HEK293 (cell line): Measurements from ENCODE around the gene TTLL11.

Experiments used
- CTCF ChIA-PET: fragments of 350-600 bp; formaldehyde crosslinking; extraction: SDS; loops from one replicate; lab custom pipeline; 2021; ENCODE audit warnings: antibody characterized with exemption; lab: Yijun Ruan, JAX
- POLR2A ChIA-PET: fragments of 300-600 bp; formaldehyde crosslinking; extraction: SDS; loops from one replicate; lab custom pipeline; 2020; ENCODE audit warnings: antibody characterized with exemption, inconsistent platforms; lab: Yijun Ruan, JAX
- H3K27ac ChIP-seq: fragments of 200-500 bp; sonication (Bioruptor generic); 2 replicates; pipeline ENCODE4 v1.5.1; 2014; ENCODE audit warnings: low read depth, low read length, control low read depth, inconsistent platforms; ENCODE audit errors: extremely low read depth
- H3K36me3 ChIP-seq, 2 experiments: fragments of 200-500 bp in 1 of 2; sonication (Bioruptor generic) in 1 of 2; 1 replicate in 1 of 2; 2 replicates in 1 of 2; pipeline ENCODE4 v1.5.1; 2014 to 2017; ENCODE audit warnings: inconsistent platforms in 2 of 2, low read length in 2 of 2; ENCODE audit not compliant: control insufficient read depth in 2 of 2, insufficient read depth in 1 of 2
- H3K4me1 ChIP-seq: fragments of 200-500 bp; sonication (Bioruptor generic); 2 replicates; pipeline ENCODE4 v1.5.1; 2014; ENCODE audit warnings: mild to moderate bottlenecking, low read length, inconsistent platforms; ENCODE audit not compliant: control insufficient read depth, insufficient read depth
- H3K4me3 ChIP-seq: 2 replicates; pipeline ENCODE4 v1.5.1; 2011; ENCODE audit warnings: low read depth, mild to moderate bottlenecking, control low read depth, low read length, moderate library complexity
- H3K9me3 ChIP-seq: fragments of 200-500 bp; sonication (Bioruptor generic); 2 replicates; pipeline ENCODE4 v1.5.1; 2014; ENCODE audit warnings: low read depth, low read length, inconsistent platforms; ENCODE audit not compliant: control insufficient read depth, insufficient read depth
- GLIS1 ChIP-seq: fragments of 450-650 bp; formaldehyde crosslinking; IDR thresholded peaks from 2 replicates; pipeline ENCODE4 v1.5.1; 2016; ENCODE audit warnings: missing biosample characterization, missing genetic modification characterization
- GLIS2 ChIP-seq: fragments of 450-650 bp; formaldehyde crosslinking; IDR thresholded peaks from 2 replicates; pipeline ENCODE4 v1.5.1; 2016; ENCODE audit warnings: missing biosample characterization, missing genetic modification characterization
- HOXA7 ChIP-seq: sonication (generic); formaldehyde crosslinking; IDR thresholded peaks from 2 replicates; pipeline ENCODE4 v1.8.1; 2022; ENCODE audit warnings: missing genetic modification reagents, borderline replicate concordance
- KLF16 ChIP-seq: fragments of 450-650 bp; formaldehyde crosslinking; IDR thresholded peaks from 2 replicates; pipeline ENCODE4 v1.5.1; 2017; ENCODE audit warnings: missing biosample characterization, missing genetic modification characterization
- KLF7 ChIP-seq: fragments of 450-650 bp; formaldehyde crosslinking; IDR thresholded peaks from 2 replicates; pipeline ENCODE4 v1.5.1; 2016; ENCODE audit warnings: missing biosample characterization, missing genetic modification characterization, borderline replicate concordance
- MEIS1 ChIP-seq: sonication (generic); formaldehyde crosslinking; IDR thresholded peaks from 2 replicates; pipeline ENCODE4 v1.8.1; 2022; ENCODE audit warnings: missing genetic modification reagents, mild to moderate bottlenecking, borderline replicate concordance
- OSR2 ChIP-seq: fragments of 450-650 bp; formaldehyde crosslinking; IDR thresholded peaks from 2 replicates; pipeline ENCODE4 v1.5.1; 2016; ENCODE audit warnings: missing biosample characterization, missing genetic modification characterization
- SP7 ChIP-seq: fragments of 450-650 bp; formaldehyde crosslinking; IDR thresholded peaks from 2 replicates; pipeline ENCODE4 v1.5.1; 2016; ENCODE audit warnings: missing biosample characterization, missing genetic modification characterization
- ZFHX2 ChIP-seq: fragments of 450-650 bp; formaldehyde crosslinking; conservative IDR thresholded peaks from 2 replicates; pipeline ENCODE4 v1.5.1; 2016; ENCODE audit warnings: missing biosample characterization, missing genetic modification characterization
- ZNF211 ChIP-seq: fragments of 450-650 bp; formaldehyde crosslinking; IDR thresholded peaks from 2 replicates; pipeline ENCODE4 v1.5.1; 2016; ENCODE audit warnings: low read depth, missing biosample characterization, missing genetic modification characterization
- ZNF239 ChIP-seq: fragments of 450-650 bp; formaldehyde crosslinking; IDR thresholded peaks from 2 replicates; pipeline ENCODE4 v1.5.1; 2016; ENCODE audit warnings: missing biosample characterization, missing genetic modification characterization
- ZNF26 ChIP-seq: fragments of 450-650 bp; formaldehyde crosslinking; IDR thresholded peaks from 2 replicates; pipeline ENCODE4 v1.5.1; 2016; ENCODE audit warnings: missing biosample characterization, missing genetic modification characterization
- ZNF266 ChIP-seq: fragments of 450-650 bp; formaldehyde crosslinking; IDR thresholded peaks from 2 replicates; pipeline ENCODE4 v1.5.1; 2016; ENCODE audit warnings: missing biosample characterization, missing genetic modification characterization, low read depth
- ZNF324 ChIP-seq: fragments of 450-650 bp; formaldehyde crosslinking; IDR thresholded peaks from 2 replicates; pipeline ENCODE4 v1.5.1; 2016; ENCODE audit warnings: missing biosample characterization, missing genetic modification characterization
- ZNF354C ChIP-seq: fragments of 450-650 bp; formaldehyde crosslinking; IDR thresholded peaks from 2 replicates; pipeline ENCODE4 v1.5.1; 2016; ENCODE audit warnings: missing biosample characterization, missing genetic modification characterization, low read depth, borderline replicate concordance
- ZNF416 ChIP-seq: fragments of 450-650 bp; formaldehyde crosslinking; IDR thresholded peaks from 2 replicates; pipeline ENCODE4 v1.5.1; 2016; ENCODE audit warnings: missing biosample characterization, missing genetic modification characterization
- ZNF629 ChIP-seq: fragments of 450-650 bp; formaldehyde crosslinking; IDR thresholded peaks from 2 replicates; pipeline ENCODE4 v1.5.1; 2017; ENCODE audit warnings: missing biosample characterization, missing genetic modification characterization
- ZNF768 ChIP-seq: fragments of 450-650 bp; formaldehyde crosslinking; IDR thresholded peaks from 2 replicates; pipeline ENCODE4 v1.5.1; 2018; ENCODE audit warnings: missing biosample characterization, mild to moderate bottlenecking, missing genetic modification characterization
- ZXDB ChIP-seq: fragments of 450-650 bp; formaldehyde crosslinking; IDR thresholded peaks from 2 replicates; pipeline ENCODE4 v1.5.1; 2016; ENCODE audit warnings: missing biosample characterization, missing genetic modification characterization
- TF ChIP-seq, protein P1 (sequence below): fragments of 450-650 bp; formaldehyde crosslinking; IDR thresholded peaks from 2 replicates; pipeline ENCODE4 v1.5.1; 2016; ENCODE audit warnings: missing biosample characterization, missing genetic modification characterization
- TF ChIP-seq, protein P2 (sequence below): fragments of 450-650 bp; formaldehyde crosslinking; IDR thresholded peaks from 2 replicates; pipeline ENCODE4 v1.5.0; 2017; ENCODE audit warnings: missing biosample characterization, missing genetic modification characterization, borderline replicate concordance
- TF ChIP-seq, protein P3 (sequence below): fragments of 450-650 bp; formaldehyde crosslinking; IDR thresholded peaks from 2 replicates; pipeline ENCODE4 v1.5.1; 2016; ENCODE audit warnings: missing biosample characterization, missing genetic modification characterization
- TF ChIP-seq, protein P4 (sequence below): fragments of 450-650 bp; formaldehyde crosslinking; IDR thresholded peaks from 2 replicates; pipeline ENCODE4 v1.5.1; 2016; ENCODE audit warnings: missing biosample characterization, missing genetic modification characterization

The TTLL11 gene

DNA sequence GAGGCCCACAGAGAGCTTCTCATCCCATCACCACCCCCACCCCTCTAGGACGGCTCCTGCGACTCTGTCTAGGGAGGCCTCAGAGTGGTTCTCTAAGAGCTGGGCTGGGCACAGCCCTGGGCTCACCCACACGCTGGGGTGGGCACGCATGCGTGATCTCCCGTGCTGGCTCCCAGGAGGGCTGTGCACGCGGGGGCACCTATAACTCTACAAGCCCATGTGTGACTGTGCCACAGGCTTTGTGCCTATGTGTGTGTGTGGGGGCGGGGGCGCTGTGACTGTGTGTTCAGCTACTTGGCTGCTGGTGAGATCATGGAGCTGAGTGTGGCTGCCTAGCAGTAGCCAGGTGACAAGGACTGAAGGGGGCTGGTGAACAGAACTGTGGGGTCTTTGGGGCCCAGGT is 34.3 kb upstream of the TTLL11 start:
- H3K27ac ChIP-seq: no peak overlapping the region
- TF ChIP-seq ZNF324 (tag by site-specific recombination) (no peak), ZNF211 (tag by site-specific recombination) (no peak), ZFHX2 (peak; percentile 46), ZNF266 (tag by site-specific recombination) (no peak), ZNF26 (tag by site-specific recombination) (no peak), ZNF354C (tag by site-specific recombination) (no peak), OSR2 (no peak), GLIS2 (tag by site-specific recombination) (0 out of 2 replicates have a peak, but pooled peaks have one; percentile 13)
- TF ChIP-seq, protein P1, sequence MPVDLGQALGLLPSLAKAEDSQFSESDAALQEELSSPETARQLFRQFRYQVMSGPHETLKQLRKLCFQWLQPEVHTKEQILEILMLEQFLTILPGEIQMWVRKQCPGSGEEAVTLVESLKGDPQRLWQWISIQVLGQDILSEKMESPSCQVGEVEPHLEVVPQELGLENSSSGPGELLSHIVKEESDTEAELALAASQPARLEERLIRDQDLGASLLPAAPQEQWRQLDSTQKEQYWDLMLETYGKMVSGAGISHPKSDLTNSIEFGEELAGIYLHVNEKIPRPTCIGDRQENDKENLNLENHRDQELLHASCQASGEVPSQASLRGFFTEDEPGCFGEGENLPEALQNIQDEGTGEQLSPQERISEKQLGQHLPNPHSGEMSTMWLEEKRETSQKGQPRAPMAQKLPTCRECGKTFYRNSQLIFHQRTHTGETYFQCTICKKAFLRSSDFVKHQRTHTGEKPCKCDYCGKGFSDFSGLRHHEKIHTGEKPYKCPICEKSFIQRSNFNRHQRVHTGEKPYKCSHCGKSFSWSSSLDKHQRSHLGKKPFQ (tag by site-specific recombination): no peak
- H3K4me3 ChIP-seq: no peak overlapping the region
- H3K36me3 ChIP-seq: no peaks in the 10 kb centered on the region
- H3K4me1 ChIP-seq: no peaks in the 10 kb centered on the region
- ChIA-PET POLR2A (interaction anchor here (0.6 kb wide), 1 partner anchor 181 kb away, joined by 4 read pairs; no protein-coding TSS in a partner anchor), CTCF (interaction anchor here (0.5 to 12.1 kb wide), 12 partner anchors 7 to 684 kb away, joined by 3 to 473 read pairs (median 4); no protein-coding TSS in a partner anchor)
- no peaks in the 10 kb centered on the region for H3K9me3 ChIP-seq

- CTCF ChIA-PET: interaction anchor here (0.6 to 12.1 kb wide), 18 partner anchors 7 to 685 kb away, joined by 3 to 473 read pairs (median 8); partner anchors contain the start of genes NDUFA8 and TTLL11
- Histone ChIP-seq H3K4me1 (no peaks in the 10 kb centered on the region), H3K36me3 (no peaks in the 10 kb centered on the region), H3K27ac (no peak overlapping the region), H3K9me3 (no peaks in the 10 kb centered on the region), H3K4me3 (no peak overlapping the region)
- TF ChIP-seq ZNF416 (tag by site-specific recombination): no peak
- no peak for TF ChIP-seq ZNF629 (tag by site-specific recombination)
- TF ChIP-seq ZXDB (tag by site-specific recombination): no peak
- no peak for TF ChIP-seq ZNF239 (tag by site-specific recombination)
- no peak for TF ChIP-seq HOXA7
- no peak for TF ChIP-seq GLIS1 (tag by site-specific recombination)
- TF ChIP-seq, protein P2, sequence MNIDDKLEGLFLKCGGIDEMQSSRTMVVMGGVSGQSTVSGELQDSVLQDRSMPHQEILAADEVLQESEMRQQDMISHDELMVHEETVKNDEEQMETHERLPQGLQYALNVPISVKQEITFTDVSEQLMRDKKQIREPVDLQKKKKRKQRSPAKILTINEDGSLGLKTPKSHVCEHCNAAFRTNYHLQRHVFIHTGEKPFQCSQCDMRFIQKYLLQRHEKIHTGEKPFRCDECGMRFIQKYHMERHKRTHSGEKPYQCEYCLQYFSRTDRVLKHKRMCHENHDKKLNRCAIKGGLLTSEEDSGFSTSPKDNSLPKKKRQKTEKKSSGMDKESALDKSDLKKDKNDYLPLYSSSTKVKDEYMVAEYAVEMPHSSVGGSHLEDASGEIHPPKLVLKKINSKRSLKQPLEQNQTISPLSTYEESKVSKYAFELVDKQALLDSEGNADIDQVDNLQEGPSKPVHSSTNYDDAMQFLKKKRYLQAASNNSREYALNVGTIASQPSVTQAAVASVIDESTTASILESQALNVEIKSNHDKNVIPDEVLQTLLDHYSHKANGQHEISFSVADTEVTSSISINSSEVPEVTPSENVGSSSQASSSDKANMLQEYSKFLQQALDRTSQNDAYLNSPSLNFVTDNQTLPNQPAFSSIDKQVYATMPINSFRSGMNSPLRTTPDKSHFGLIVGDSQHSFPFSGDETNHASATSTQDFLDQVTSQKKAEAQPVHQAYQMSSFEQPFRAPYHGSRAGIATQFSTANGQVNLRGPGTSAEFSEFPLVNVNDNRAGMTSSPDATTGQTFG (tag by site-specific recombination): no peak
- no peak for TF ChIP-seq MEIS1 (CRISPR knock-in tag)
- no peak for TF ChIP-seq ZNF768 (tag by site-specific recombination)
- TF ChIP-seq, protein P3, sequence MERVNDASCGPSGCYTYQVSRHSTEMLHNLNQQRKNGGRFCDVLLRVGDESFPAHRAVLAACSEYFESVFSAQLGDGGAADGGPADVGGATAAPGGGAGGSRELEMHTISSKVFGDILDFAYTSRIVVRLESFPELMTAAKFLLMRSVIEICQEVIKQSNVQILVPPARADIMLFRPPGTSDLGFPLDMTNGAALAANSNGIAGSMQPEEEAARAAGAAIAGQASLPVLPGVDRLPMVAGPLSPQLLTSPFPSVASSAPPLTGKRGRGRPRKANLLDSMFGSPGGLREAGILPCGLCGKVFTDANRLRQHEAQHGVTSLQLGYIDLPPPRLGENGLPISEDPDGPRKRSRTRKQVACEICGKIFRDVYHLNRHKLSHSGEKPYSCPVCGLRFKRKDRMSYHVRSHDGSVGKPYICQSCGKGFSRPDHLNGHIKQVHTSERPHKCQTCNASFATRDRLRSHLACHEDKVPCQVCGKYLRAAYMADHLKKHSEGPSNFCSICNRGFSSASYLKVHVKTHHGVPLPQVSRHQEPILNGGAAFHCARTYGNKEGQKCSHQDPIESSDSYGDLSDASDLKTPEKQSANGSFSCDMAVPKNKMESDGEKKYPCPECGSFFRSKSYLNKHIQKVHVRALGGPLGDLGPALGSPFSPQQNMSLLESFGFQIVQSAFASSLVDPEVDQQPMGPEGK (tag by site-specific recombination): no peak
- no peak for TF ChIP-seq KLF16 (tag by site-specific recombination)
- TF ChIP-seq SP7 (tag by site-specific recombination): no peak
- TF ChIP-seq, protein P4, sequence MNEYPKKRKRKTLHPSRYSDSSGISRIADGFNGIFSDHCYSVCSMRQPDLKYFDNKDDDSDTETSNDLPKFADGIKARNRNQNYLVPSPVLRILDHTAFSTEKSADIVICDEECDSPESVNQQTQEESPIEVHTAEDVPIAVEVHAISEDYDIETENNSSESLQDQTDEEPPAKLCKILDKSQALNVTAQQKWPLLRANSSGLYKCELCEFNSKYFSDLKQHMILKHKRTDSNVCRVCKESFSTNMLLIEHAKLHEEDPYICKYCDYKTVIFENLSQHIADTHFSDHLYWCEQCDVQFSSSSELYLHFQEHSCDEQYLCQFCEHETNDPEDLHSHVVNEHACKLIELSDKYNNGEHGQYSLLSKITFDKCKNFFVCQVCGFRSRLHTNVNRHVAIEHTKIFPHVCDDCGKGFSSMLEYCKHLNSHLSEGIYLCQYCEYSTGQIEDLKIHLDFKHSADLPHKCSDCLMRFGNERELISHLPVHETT (tag by site-specific recombination): no peak
- TF ChIP-seq ZNF354C (tag by site-specific recombination): no peak
- no peak for TF ChIP-seq KLF7
- POLR2A ChIA-PET: interaction anchor here (1.8 kb wide), 1 partner anchor 224 kb away, joined by 5 read pairs; no protein-coding TSS in a partner anchor
Observed at GRCh38 chr9:122126331-122127261, 33.5 kb upstream of the TTLL11 start.
